Calu3 (cell line): Measurements from ENCODE around the gene EMX2. TPM values are rescaled to one million over a fixed set of nuclear protein-coding genes. Genes with fewer than 3 reads are reported as not detected.

Experiments used
- BruUV-seq: library from RNA; stranded (reverse); fragments of 400-500 nt; replicated peaks from 2 replicates; lab custom pipeline; 2021; lab: Mats Ljungman, UMichigan
- CTCF ChIA-PET: fragments of 300-600 bp; sonication (Branson Sonifier 250); formaldehyde crosslinking; loops from one replicate; lab custom pipeline; 2022; ENCODE audit warnings: antibody characterized with exemption; lab: Charles Lee
- DNase-seq: peaks from one replicate; pipeline ENCODE4 v3.0.0; 2022
- H3K27ac Mint-ChIP-seq: one replicate; pipeline ENCODE4 v1.8.0; 2022; ENCODE audit warnings: mixed read lengths; ENCODE audit not compliant: unreplicated experiment
- H3K27me3 Mint-ChIP-seq: one replicate; pipeline ENCODE4 v1.8.0; 2022; ENCODE audit warnings: mixed read lengths; ENCODE audit not compliant: unreplicated experiment
- H3K36me3 Mint-ChIP-seq: one replicate; pipeline ENCODE4 v1.8.0; 2022; ENCODE audit warnings: mild to moderate bottlenecking, moderate library complexity, mixed read lengths; ENCODE audit not compliant: insufficient read depth, unreplicated experiment
- H3K4me1 Mint-ChIP-seq: one replicate; pipeline ENCODE4 v1.8.0; 2022; ENCODE audit warnings: mild to moderate bottlenecking, low read depth, mixed read lengths; ENCODE audit not compliant: unreplicated experiment
- H3K4me3 Mint-ChIP-seq: one replicate; pipeline ENCODE4 v1.8.0; 2022; ENCODE audit warnings: mild to moderate bottlenecking, low read depth, moderate library complexity, mixed read lengths; ENCODE audit not compliant: unreplicated experiment
- H3K9me3 Mint-ChIP-seq: one replicate; pipeline ENCODE4 v1.8.0; 2022; ENCODE audit warnings: low read depth, mixed read lengths; ENCODE audit not compliant: unreplicated experiment
- CTCF ChIP-seq: fragments of 200-600 bp; IDR thresholded peaks from one replicate; pipeline ENCODE4 v1.8.0; 2022; ENCODE audit warnings: antibody characterized with exemption; ENCODE audit not compliant: unreplicated experiment
- intact Hi-C: fragments of 100-400 bp; cut with micrococcal nuclease; formaldehyde crosslinking; loops from one replicate; pipeline ENCODE4 v1.10.0; 2022; ENCODE audit not compliant: unreplicated experiment
- total RNA-seq: library from RNA; stranded (reverse); gene quantifications from 2 replicates; pipeline ENCODE4 v1.2.3, GENCODE V29; 2022

The EMX2 gene
- total RNA-seq, 1 experiment from 2014 or later, result not detected

DNA sequence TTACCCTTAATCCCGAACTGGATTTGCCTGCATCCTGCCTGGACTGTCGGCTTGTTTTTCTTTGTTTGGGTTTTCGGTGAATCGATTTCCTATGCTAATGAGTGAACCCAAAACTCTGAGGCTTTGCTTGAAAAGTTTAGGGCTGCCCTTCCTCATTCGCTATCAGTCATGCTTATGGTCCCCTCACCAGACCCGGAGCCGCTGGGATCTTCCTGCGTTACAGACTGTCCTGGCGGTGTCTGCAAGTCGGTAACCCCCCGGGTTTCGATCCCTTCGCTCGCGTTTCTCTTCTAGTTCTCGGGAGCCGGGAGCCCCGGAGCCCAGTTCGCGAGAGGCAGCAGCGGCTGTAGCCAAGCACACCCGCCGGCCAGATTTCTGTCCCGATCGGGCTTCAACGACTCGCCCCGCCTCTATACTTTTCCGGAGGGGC, 2.2 kb downstream of the EMX2 start:
- no peaks in the 10 kb centered on the region for H3K4me1 Mint-ChIP-seq
- intact Hi-C loops, result no loop called here
- H3K27ac Mint-ChIP-seq, result no peak overlapping the region
- H3K4me3 Mint-ChIP-seq, result no peak overlapping the region
- H3K9me3 Mint-ChIP-seq, result no peaks in the 10 kb centered on the region
- BruUV-seq, result no TSS peak
- H3K36me3 Mint-ChIP-seq, result no peaks in the 10 kb centered on the region
- no peak for TF ChIP-seq CTCF
- no peak for DNase-seq
- H3K27me3 Mint-ChIP-seq, result peaks cover 87% of the 10 kb centered on the region
- CTCF ChIA-PET, result no interaction called here

DNA sequence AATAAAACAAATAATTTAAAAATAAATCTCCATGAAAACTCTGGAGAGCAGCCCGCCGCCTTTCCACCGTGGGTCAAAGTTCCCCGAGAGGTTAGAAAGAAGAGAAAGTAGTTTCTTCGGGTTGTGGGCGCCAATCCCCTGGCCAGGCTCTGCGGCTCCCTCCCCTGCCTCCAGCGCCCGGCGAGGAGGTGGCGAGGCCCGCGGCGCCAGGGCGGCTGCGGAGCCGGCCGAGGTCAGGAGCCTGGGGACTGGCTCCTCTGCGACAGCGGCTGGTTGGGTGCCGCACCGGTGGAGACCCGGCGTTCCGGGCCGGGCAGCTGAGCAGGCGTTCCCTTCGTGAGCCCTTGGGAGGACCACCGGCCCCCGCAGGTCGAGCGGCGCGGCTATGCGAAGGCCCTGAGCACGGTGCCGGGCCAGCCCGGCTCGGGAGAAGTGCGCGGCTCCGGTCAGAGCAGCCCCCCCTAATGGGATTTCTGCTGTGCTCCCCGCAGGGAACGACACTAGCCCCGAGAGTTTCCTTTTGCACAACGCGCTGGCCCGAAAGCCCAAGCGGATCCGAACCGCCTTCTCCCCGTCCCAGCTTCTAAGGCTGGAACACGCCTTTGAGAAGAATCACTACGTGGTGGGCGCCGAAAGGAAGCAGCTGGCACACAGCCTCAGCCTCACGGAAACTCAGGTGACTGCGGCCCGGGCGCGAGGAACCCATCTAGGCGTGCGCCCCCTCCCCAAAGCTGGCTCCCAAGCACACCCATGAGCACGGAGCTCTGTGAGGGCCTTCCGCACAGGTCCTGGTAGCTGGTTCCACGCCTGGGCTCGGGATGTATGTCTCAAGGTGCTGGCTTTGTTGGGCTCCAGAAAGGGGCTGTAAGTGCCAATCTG, 2.8 kb downstream of the EMX2 start:
- no peak for TF ChIP-seq CTCF

GRCh38 chr10:117546020-117546580, 3.6 kb downstream of the EMX2 start:
- Mint-ChIP-seq H3K27ac (no peak overlapping the region), H3K36me3 (no peaks in the 10 kb centered on the region), H3K4me1 (no peaks in the 10 kb centered on the region), H3K9me3 (no peaks in the 10 kb centered on the region), H3K4me3 (no peak overlapping the region), H3K27me3 (peaks cover 89% of the 10 kb centered on the region)
- no peak for DNase-seq
- BruUV-seq, result no TSS peak
- TF ChIP-seq CTCF, result no peak
- intact Hi-C loops, result no loop called here
- CTCF ChIA-PET, result no interaction called here

More for the DNA sequence above, 2.8 kb downstream of the EMX2 start:
- no peak for DNase-seq
- no TSS peak for BruUV-seq
- Mint-ChIP-seq H3K27me3 (peaks cover 89% of the 10 kb centered on the region), H3K4me1 (no peaks in the 10 kb centered on the region), H3K9me3 (no peaks in the 10 kb centered on the region), H3K4me3 (no peak overlapping the region), H3K27ac (no peak overlapping the region), H3K36me3 (no peaks in the 10 kb centered on the region)
- CTCF ChIA-PET, result no interaction called here
- intact Hi-C loops, result no loop called here

GRCh38 chr10:117546581-117547015, 4.1 kb downstream of the EMX2 start:
- H3K27ac Mint-ChIP-seq, result no peak overlapping the region
- DNase-seq, result no peak
- H3K4me3 Mint-ChIP-seq, result no peak overlapping the region
- intact Hi-C loops, result no loop called here
- no peak for TF ChIP-seq CTCF
- BruUV-seq, result no TSS peak
- no peaks in the 10 kb centered on the region for H3K36me3 Mint-ChIP-seq
- H3K4me1 Mint-ChIP-seq, result no peaks in the 10 kb centered on the region
- no peaks in the 10 kb centered on the region for H3K9me3 Mint-ChIP-seq
- peaks cover 89% of the 10 kb centered on the region for H3K27me3 Mint-ChIP-seq
- CTCF ChIA-PET, result no interaction called here
